CD14-positive monocyte (primary cell): ENCODE data around the gene VTI1A. TPM values are rescaled to one million over a fixed set of nuclear protein-coding genes. Genes with fewer than 3 reads are reported as not detected.

Experiments
- DNase-seq, 3 donors: peaks; one replicate each; pipeline ENCODE4 v3.0.0-alpha.2; 2011 to 2022
- H2AFZ ChIP-seq: 2 replicates; pipeline ENCODE4 v1.6.0; 2012; ENCODE audit warnings: mild to moderate bottlenecking, low read depth, low read length, inconsistent platforms; ENCODE audit not compliant: insufficient read depth, poor library complexity, severe bottlenecking
- H3K27ac ChIP-seq, 2 donors: 1 replicate in 1 of 2; 2 replicates in 1 of 2; pipeline ENCODE4 v1.5.1; 2012 to 2013; ENCODE audit warnings: low read length in 2 of 2, control low read depth in 1 of 2, inconsistent platforms in 1 of 2, low read depth in 1 of 2, mild to moderate bottlenecking in 1 of 2
- H3K27me3 ChIP-seq, 2 donors: one replicate each; pipeline versions ENCODE4 v1.6.0 to v1.6.1; 2011 to 2013; ENCODE audit warnings: low read length in 2 of 2; ENCODE audit not compliant: control insufficient read depth in 2 of 2, insufficient read depth in 2 of 2
- H3K36me3 ChIP-seq, 2 donors: replicated peaks in 1 of 2; 1 replicate in 1 of 2; 2 replicates in 1 of 2; pipeline versions ENCODE4 v1.5.1 to v1.6.1; 2012 to 2013; ENCODE audit warnings: low read length in 2 of 2, control low read depth in 1 of 2, inconsistent platforms in 1 of 2, mild to moderate bottlenecking in 1 of 2; ENCODE audit not compliant: insufficient read depth in 2 of 2, control insufficient read depth in 1 of 2
- H3K4me1 ChIP-seq, 2 donors: 1 replicate in 1 of 2; 2 replicates in 1 of 2; pipeline versions ENCODE4 v1.5.1 to v1.6.1; 2012 to 2013; ENCODE audit warnings: low read length in 2 of 2, control low read depth in 1 of 2, inconsistent platforms in 1 of 2, mild to moderate bottlenecking in 1 of 2, moderate library complexity in 1 of 2; ENCODE audit not compliant: insufficient read depth in 2 of 2, control insufficient read depth in 1 of 2
- H3K4me2 ChIP-seq: replicated peaks from 2 replicates; pipeline ENCODE3; 2012; ENCODE audit warnings: low read length, moderate library complexity, mild to moderate bottlenecking; ENCODE audit not compliant: poor library complexity, severe bottlenecking; ENCODE audit errors: extremely low read depth
- H3K4me3 ChIP-seq, 3 experiments: fragments of 200-600 bp in 1 of 3; sonication (generic) in 1 of 3; replicated peaks in 1 of 3; 1 replicate in 2 of 3; 2 replicates in 1 of 3; pipeline ENCODE4 v1.5.1; 2011 to 2013; ENCODE audit warnings: low read length in 3 of 3, mild to moderate bottlenecking in 3 of 3, control low read depth in 2 of 3, low read depth in 2 of 3, inconsistent platforms in 1 of 3, moderate library complexity in 1 of 3
- H3K79me2 ChIP-seq: 2 replicates; pipeline ENCODE4 v1.6.0; 2012; ENCODE audit warnings: mild to moderate bottlenecking, control low read depth, inconsistent platforms, low read length, moderate library complexity; ENCODE audit not compliant: insufficient read depth
- H3K9ac ChIP-seq: 2 replicates; pipeline ENCODE4 v1.6.0; 2017; ENCODE audit warnings: low read length, mild to moderate bottlenecking; ENCODE audit not compliant: insufficient read depth, poor library complexity, severe bottlenecking
- H3K9me3 ChIP-seq, 2 donors: replicated peaks in 1 of 2; 1 replicate in 1 of 2; 2 replicates in 1 of 2; pipeline versions ENCODE4 v1.5.1 to v1.6.1; 2012 to 2013; ENCODE audit warnings: low read length in 2 of 2, control low read depth in 1 of 2; ENCODE audit not compliant: control insufficient read depth in 1 of 2, insufficient read depth in 1 of 2
- H4K20me1 ChIP-seq: 2 replicates; pipeline ENCODE4 v1.6.0; 2012; ENCODE audit warnings: mild to moderate bottlenecking, low read length, control low read depth, moderate library complexity; ENCODE audit not compliant: insufficient read depth
- H3K27ac Mint-ChIP-seq, 7 donors: one replicate each; pipeline ENCODE4 v1.8.0; 2020; ENCODE audit warnings: mild to moderate bottlenecking in 7 of 7, mixed read lengths in 7 of 7, moderate library complexity in 6 of 7, inconsistent platforms in 2 of 7
- H3K27me3 Mint-ChIP-seq, 3 donors: one replicate each; pipeline ENCODE4 v1.8.0; 2021 to 2022; ENCODE audit warnings: low read depth in 3 of 3, mild to moderate bottlenecking in 3 of 3, mixed read lengths in 3 of 3, moderate library complexity in 3 of 3, inconsistent platforms in 1 of 3
- H3K36me3 Mint-ChIP-seq, 2 donors: one replicate each; pipeline ENCODE4 v1.8.0; 2020; ENCODE audit warnings: mixed read lengths in 2 of 2, inconsistent platforms in 1 of 2, mild to moderate bottlenecking in 1 of 2
- H3K4me1 Mint-ChIP-seq: one replicate; pipeline ENCODE4 v1.8.0; 2020; ENCODE audit warnings: mild to moderate bottlenecking, mixed read lengths
- H3K4me3 Mint-ChIP-seq, 2 donors: one replicate each; pipeline ENCODE4 v1.8.0; 2020; ENCODE audit warnings: mild to moderate bottlenecking in 2 of 2, mixed read lengths in 2 of 2, moderate library complexity in 1 of 2
- H3K9me3 Mint-ChIP-seq, 7 donors: one replicate each; pipeline ENCODE4 v1.8.0; 2020 to 2022; ENCODE audit warnings: mixed read lengths in 7 of 7, mild to moderate bottlenecking in 6 of 7, moderate library complexity in 6 of 7, inconsistent platforms in 2 of 7
- CTCF ChIP-seq: fragments of 200-600 bp; IDR thresholded peaks from one replicate; pipeline ENCODE4 v1.8.0; 2022; ENCODE audit warnings: antibody characterized with exemption, mild to moderate bottlenecking
- WGBS: methylation state at CpG from one replicate; pipeline ENCODE4 v1.1.5; 2013; ENCODE audit warnings: missing lambda C conversion rate; ENCODE audit not compliant: insufficient coverage; 5-methylcytosine and 5-hydroxymethylcytosine counted together
- intact Hi-C, 2 donors: fragments of 100-400 bp; cut with micrococcal nuclease; formaldehyde crosslinking; loops; one replicate each; pipeline versions ENCODE4 v1.15.0 to v1.15.1; 2023
- polyA plus RNA-seq, 3 donors: library from polyadenylated mRNA; depleted of rRNA in 1 of 3; unstranded in 2 of 3; stranded (reverse) in 1 of 3; fragments of 300-500 nt in 2 of 3; fragments of >200 nt in 1 of 3; fragmentation: Illumina TruSeq in 2 of 3; gene quantifications; 1 replicate in 2 of 3; 2 replicates in 1 of 3; pipeline ENCODE4 v1.2.3, GENCODE V29; 2012 to 2021

VTI1A gene
- polyA plus RNA-seq, 3 donors, result 23.6 to 25.4 (median 24.1) TPM

GRCh38 chr10:112441520-112441919 is 5.5 kb upstream of the VTI1A start:
- intact Hi-C loops, result no loop called here
- WGBS, result no CpG with 5 or more reads among the region's 1 CpG
- peaks cover 20% of the 10 kb centered on the region for H3K79me2 ChIP-seq
- peaks cover 73 to 89% of the 10 kb centered on the region in 2 donors for H3K36me3 ChIP-seq
- peaks cover 65 to 69% of the 10 kb centered on the region in 2 donors for H3K36me3 Mint-ChIP-seq
- no peak for TF ChIP-seq CTCF
- no peak overlapping the region for H3K9ac ChIP-seq
- peaks cover 8 to 15% of the 10 kb centered on the region in 2 donors for H3K4me1 ChIP-seq
- H3K4me3 ChIP-seq, result no peak overlapping the region
- no peaks in the 10 kb centered on the region for H4K20me1 ChIP-seq
- no peak for DNase-seq
- H3K4me1 Mint-ChIP-seq, result peaks cover 9% of the 10 kb centered on the region
- H3K27me3 Mint-ChIP-seq, result no peaks in the 10 kb centered on the region
- no peaks in the 10 kb centered on the region for H3K9me3 ChIP-seq
- no peak overlapping the region for H3K4me2 ChIP-seq
- H3K4me3 Mint-ChIP-seq, result no peak overlapping the region
- peaks cover 0 to 2% (median 0%) of the 10 kb centered on the region in 7 donors for H3K9me3 Mint-ChIP-seq
- peak overlapping the region in 1 of 2 donors; percentile 4 for H3K27ac ChIP-seq
- no peak overlapping the region for H2AFZ ChIP-seq
- H3K27me3 ChIP-seq, result no peaks in the 10 kb centered on the region
- no peak overlapping the region for H3K27ac Mint-ChIP-seq

GRCh38 chr10:112442063-112442462 is 5.0 kb upstream of the VTI1A start:
- Mint-ChIP-seq H3K27ac (no peak overlapping the region), H3K27me3 (no peaks in the 10 kb centered on the region), H3K36me3 (peaks cover 62 to 65% of the 10 kb centered on the region in 2 donors), H3K4me1 (peaks cover 9% of the 10 kb centered on the region), H3K9me3 (peaks cover 0 to 2% (median 0%) of the 10 kb centered on the region in 7 donors), H3K4me3 (no peak overlapping the region)
- 92% methylated on average over 2 of the region's 3 CpGs for WGBS
- H3K27ac ChIP-seq, result peak overlapping the region in 1 of 2 donors; percentile 4
- no peaks in the 10 kb centered on the region for H3K27me3 ChIP-seq
- H3K36me3 ChIP-seq, result peaks cover 68 to 84% of the 10 kb centered on the region in 2 donors
- no peaks in the 10 kb centered on the region for H4K20me1 ChIP-seq
- H3K9ac ChIP-seq, result no peak overlapping the region
- no peak overlapping the region for H3K4me3 ChIP-seq
- H3K4me1 ChIP-seq, result peaks cover 8 to 15% of the 10 kb centered on the region in 2 donors
- intact Hi-C loops, result no loop called here
- peaks cover 25% of the 10 kb centered on the region for H3K79me2 ChIP-seq
- no peak overlapping the region for H3K4me2 ChIP-seq
- TF ChIP-seq CTCF, result no peak
- no peak overlapping the region for H2AFZ ChIP-seq
- no peak for DNase-seq
- H3K9me3 ChIP-seq, result no peaks in the 10 kb centered on the region
